HL-60 (cell line): ENCODE results near the gene TAF1C.

ENCODE experiments used
- CTCF ChIP-seq: IDR thresholded peaks from one replicate; pipeline ENCODE4 v1.5.1; 2011; ENCODE audit warnings: low read length, control low read depth, inconsistent platforms; ENCODE audit not compliant: insufficient read depth
- GABPA ChIP-seq: IDR thresholded peaks from 2 replicates; pipeline ENCODE4 v1.6.1; 2012; ENCODE audit warnings: low read depth
- POLR2AphosphoS5 ChIP-seq: IDR thresholded peaks from 2 replicates; pipeline ENCODE4 v1.6.1; 2012; ENCODE audit warnings: low read depth
- REST ChIP-seq: IDR thresholded peaks from 2 replicates; pipeline ENCODE4 v1.6.1; 2012; ENCODE audit warnings: low read depth; ENCODE audit not compliant: insufficient replicate concordance
- SPI1 ChIP-seq: IDR thresholded peaks from 2 replicates; pipeline ENCODE4 v1.6.1; 2012; ENCODE audit warnings: low read depth, mild to moderate bottlenecking, borderline replicate concordance

- TF ChIP-seq CTCF, result peak; percentile 84
- no peak for TF ChIP-seq POLR2AphosphoS5
- TF ChIP-seq REST, result no peak
- TF ChIP-seq GABPA, result no peak
- peak; percentile 96 for TF ChIP-seq SPI1
These were observed 11.3 kb downstream of the TAF1C start for GRCh38 chr16:84175350-84176081.
